ENCODE data around the gene PIGU.
A peak's percentile ranks its signal among the peaks of the same experiment; 100 is the strongest.

Gene PIGU

GRCh38 chr20:34705397-34706301 lies 28.8 kb upstream of the PIGU start:
- peak; percentile 3 for TF ChIP-seq CTCF (IDR thresholded peaks at IDR 0.05; ENCODE audit: low read length, missing control alignments)
- peak; percentile 23 for DNase-seq (ENCODE audit: low read depth)
- H3K4me3 ChIP-seq (replicated peaks; ENCODE audit: low read depth, low read length) = peak overlapping the region; percentile 74

GRCh38 chr20:34705008-34705396 lies 28.1 kb upstream of the PIGU start:
- TF ChIP-seq CTCF (IDR thresholded peaks at IDR 0.05; ENCODE audit: low read length, missing control alignments) = no peak
- peak overlapping the region; percentile 74 for H3K4me3 ChIP-seq (replicated peaks; ENCODE audit: low read depth, low read length)
- DNase-seq (ENCODE audit: low read depth) = no peak

GRCh38 chr20:34704177-34705007 lies 27.5 kb upstream of the PIGU start, which contains the start of gene TP53INP2:
TSS of gene TP53INP2 (plus strand) at chr20:34704344. CDS start at chr20:34708740, 4,396 bp downstream.
- TF ChIP-seq CTCF (IDR thresholded peaks at IDR 0.05; ENCODE audit: low read length, missing control alignments) = no peak
- DNase-seq (ENCODE audit: low read depth) = peak; percentile 94
- peak within 1 kb of the TSS; percentile 74 for H3K4me3 ChIP-seq (replicated peaks; ENCODE audit: low read depth, low read length)

- no peak for TF ChIP-seq CTCF (IDR thresholded peaks at IDR 0.05; ENCODE audit: low read length, missing control alignments)
- peak; percentile 37 for DNase-seq (ENCODE audit: low read depth)
- peak overlapping the region; percentile 74 for H3K4me3 ChIP-seq (replicated peaks; ENCODE audit: low read depth, low read length)
Observed at GRCh38 chr20:34703424-34704176, 26.7 kb upstream of the PIGU start.

- TF ChIP-seq CTCF (IDR thresholded peaks at IDR 0.05; ENCODE audit: low read length, missing control alignments) = no peak
- DNase-seq (ENCODE audit: low read depth) = no peak
- peak overlapping the region; percentile 74 for H3K4me3 ChIP-seq (replicated peaks; ENCODE audit: low read depth, low read length)
Observed at GRCh38 chr20:34703061-34703423, 26.1 kb upstream of the PIGU start.

- no peak overlapping the region for H3K4me3 ChIP-seq (replicated peaks; ENCODE audit: low read depth, low read length)
- DNase-seq (ENCODE audit: low read depth) = no peak
- no peak for TF ChIP-seq CTCF (IDR thresholded peaks at IDR 0.05; ENCODE audit: low read length, missing control alignments)
Observed at GRCh38 chr20:34701405-34702085, 24.7 kb upstream of the PIGU start.
